DMS114 treated with DMSO at 0.1 percent for 48 hours (cell line): Measurements from ENCODE around the gene NAA60.

Source experiments
- DNase-seq: peaks from one replicate; lab custom pipeline; 2025; ENCODE audit not compliant: unreplicated experiment; lab: John Stamatoyannopoulos, UW

NAA60 gene

GRCh38 chr16:3536271-3536731 is 92.8 kb downstream of the NAA60 start:
- DNase-seq, result no peak
